ENCODE results near the gene UBE3C.
"Not testable (repeated sequence)": the region's sequence is repeated elsewhere in the genome, so short reads cannot be mapped to it uniquely, and the experiment has no call there.

Gene UBE3C

DNA sequence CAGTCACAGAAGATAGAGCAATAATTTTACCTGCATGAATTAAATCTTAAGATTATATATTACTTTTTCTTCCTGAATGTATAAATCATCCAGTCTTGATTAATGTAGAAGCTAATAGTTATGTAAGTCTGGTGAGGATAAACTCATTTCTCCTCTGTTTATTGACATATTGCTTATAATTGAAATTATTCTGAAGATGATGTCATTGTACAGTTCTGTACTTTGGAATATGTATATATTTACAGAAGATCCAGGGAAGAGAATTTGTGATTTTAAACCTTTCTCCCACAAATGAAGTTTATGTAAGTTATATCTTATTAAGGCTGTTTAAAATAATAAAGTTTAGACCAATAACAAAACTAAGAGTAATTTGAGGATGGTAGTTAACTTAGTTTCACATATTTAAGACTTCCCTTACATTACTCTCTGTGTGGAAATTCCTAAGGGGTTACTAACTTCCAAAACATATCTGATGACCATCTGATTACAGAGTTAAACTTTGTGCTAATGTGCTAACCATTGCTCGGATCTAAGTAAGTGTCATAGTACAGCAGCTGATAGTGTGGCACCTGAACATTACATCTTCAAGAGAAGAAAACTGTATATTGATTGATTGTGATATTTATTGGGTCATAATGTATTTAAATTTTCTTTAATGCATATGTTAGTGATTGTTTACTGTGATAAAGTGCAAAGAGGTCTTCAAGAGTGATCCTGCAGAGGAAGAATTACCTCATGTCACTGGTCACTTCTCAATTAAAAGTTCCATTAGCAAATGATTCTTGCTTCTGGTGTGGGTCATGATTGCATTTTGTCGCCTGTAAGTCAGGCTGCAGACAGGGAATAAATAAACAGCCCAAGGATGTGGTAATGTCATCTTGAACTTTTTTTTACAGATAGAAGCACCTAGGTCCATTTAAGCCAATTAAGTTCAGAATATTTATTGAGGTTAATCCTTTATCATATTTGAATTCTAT lies 96.9 kb downstream of the UBE3C start:
- DNase-seq (ENCODE audit: low spot score), result no peak

DNA sequence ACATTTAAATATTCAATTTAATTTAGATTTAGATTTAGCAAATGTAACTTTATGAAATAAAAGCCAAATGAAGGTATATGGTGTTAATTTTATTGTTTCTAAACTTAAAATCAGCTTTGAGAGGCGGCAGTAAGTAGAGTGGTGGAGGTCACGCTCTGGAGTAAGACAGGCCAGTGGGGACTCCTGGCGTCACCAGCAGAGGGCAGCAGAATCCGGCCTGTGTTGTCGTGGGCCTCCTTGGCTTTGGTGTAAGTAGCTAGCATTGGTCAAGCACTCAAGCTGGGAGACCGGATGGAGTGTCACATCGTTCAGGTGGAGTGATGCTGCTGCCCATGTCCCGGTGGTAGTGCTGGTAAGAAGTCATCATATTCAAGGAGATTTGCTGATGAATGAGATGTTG lies 99.4 kb downstream of the UBE3C start:
- DNase-seq (ENCODE audit: low spot score), result no peak

DNA sequence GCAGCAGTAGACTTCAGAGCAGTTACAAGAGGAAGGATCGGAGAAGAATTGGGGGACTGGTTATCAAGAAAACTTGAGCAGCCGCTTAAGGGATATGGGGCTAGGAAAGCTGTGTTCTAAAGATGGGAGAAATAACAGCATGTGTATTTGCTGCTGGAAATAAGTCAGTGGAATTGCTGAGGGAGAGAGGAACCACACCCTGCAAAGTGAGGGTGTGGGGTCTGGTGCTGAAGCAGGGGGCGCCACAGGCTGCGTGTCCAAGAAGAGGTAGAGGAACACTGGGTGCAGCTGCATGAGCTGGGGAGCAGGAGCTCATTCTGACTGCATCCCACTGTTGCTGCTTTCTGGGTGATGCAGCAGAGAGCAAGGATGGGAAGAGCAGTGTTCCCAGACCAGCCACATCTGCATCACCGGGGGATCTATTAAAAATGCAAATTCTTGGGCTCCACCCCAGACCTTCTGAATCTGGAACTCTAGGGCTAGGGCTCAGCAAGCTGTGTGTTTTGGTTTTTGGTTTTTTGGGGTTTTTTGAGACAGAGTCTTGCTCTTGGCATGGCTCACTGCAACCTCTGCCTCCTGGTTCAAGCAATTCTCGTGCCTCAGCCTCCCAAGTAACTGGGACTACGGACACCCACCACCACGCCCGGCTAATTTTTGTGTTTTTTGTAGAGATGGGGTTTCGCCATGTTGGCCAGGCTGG lies 101.0 kb downstream of the UBE3C start:
- DNase-seq (ENCODE audit: low spot score), result no peak

- DNase-seq (ENCODE audit: low spot score), result no peak
Measured at GRCh38 chr7:157241631-157242030, 102.9 kb downstream of the UBE3C start.

DNA sequence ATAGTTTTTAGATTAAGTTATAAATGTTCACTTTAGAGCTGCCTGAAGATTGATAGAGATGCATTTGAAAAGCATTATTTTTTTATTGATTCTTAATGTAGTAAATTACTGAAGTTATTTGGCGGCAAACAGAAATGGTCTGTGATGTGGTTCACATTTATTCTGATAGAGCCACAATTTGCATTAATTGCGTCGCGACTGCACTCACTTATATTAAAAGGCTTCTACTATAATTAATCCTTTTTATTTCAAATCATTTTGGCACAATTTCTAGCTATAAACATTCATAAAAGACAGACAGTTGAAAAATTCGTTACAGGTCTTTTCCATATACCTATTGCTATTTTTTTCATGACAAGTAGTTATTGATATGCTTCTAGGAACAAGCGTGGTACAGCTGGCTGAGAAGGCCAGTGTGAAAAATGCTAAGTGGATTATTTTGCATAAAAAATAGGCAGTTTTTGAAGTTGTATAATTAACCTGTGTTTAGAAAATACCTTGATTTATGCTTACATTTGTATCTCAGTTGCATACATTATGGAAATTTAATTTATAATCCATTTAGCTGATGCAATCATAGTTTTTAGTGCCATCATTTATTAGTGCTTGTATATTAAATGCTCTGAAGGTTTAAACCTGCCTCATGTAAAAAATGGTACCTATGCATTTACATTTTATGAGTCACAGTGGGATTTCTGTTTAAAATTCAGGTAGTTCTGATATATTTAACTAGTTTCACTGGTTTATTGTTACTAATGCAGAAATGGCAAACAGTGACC lies 106.0 kb downstream of the UBE3C start:
- DNase-seq (ENCODE audit: low spot score), result no peak

GRCh38 chr7:157246052-157246451 lies 107.3 kb downstream of the UBE3C start:
- no peak for DNase-seq (ENCODE audit: low spot score)

DNA sequence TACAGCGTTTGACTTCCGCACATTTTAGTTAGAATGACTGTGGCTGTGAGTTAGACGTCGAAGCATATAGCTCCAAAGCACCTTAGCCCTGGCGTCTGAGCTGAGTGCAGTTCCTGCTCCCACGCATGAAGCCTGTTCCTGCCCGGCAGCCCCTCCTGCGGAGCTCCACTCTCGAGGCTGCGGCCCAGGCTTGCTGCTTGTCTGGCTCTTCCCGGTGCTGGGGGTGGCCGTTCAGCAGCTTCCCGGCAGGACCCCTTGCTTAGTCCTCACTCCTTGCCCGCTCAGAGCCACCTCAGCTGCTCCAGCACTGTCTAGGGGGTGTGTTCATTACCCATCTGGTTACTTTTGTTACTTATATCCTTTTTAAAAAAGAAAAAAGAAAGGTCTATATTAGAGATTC lies 109.9 kb downstream of the UBE3C start:
- no peak for DNase-seq (ENCODE audit: low spot score)

DNA sequence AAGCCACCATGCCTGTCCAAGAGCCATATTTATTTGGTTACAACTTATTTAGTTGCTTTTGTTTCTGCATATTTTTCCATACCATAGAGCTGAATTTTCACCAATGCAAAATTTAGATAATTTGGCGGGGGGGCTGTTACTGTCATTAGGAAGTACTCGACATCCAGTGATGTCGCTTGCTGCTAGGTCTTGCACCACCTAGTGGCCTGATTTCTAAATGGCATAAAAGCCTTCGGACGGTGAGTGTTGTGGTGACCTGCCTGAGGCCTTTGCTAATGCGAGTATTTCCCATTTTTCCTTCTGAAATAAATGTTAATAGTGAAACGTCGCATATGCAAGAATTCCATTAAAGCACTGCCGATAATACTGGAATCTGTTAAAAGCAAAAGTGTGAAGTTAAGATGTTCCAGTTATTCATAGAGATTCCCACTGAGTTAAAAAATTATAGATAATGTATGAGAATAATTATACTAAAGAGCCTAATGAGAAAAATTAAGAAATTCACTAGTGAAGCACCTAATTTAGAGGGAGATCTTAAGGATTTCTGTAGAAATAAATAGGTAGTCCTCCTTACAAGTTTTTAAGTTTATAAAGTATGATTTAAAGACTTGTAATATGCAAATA lies 112.0 kb downstream of the UBE3C start:
- peak; percentile 37 for DNase-seq (ENCODE audit: low spot score)

GRCh38 chr7:157251817-157252216 lies 113.1 kb downstream of the UBE3C start:
- DNase-seq (ENCODE audit: low spot score), result not testable (repeated sequence)

GRCh38 chr7:157253850-157254249 lies 115.1 kb downstream of the UBE3C start:
- no peak for DNase-seq (ENCODE audit: low spot score)

GRCh38 chr7:157254781-157255180 lies 116.1 kb downstream of the UBE3C start:
- DNase-seq (ENCODE audit: low spot score), result not testable (repeated sequence)

DNA sequence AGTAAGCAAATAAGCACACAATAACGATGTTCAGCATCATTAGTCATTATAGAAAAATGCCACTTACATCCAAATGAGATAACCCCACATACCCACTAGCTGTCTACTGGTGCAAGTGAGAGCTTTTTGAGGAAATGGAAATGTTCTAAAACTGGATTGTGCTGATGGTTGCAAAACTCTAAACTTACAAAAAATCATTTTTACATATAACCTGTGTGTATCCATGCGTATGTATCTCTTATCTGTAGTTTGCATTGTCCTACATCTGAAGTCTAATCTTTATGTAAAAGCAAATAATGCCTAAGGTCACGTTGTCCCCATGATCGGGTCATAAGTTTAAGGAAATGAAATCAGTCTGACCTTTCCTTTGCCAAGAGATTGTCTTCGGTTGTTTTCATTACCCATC lies 116.5 kb downstream of the UBE3C start:
- no peak for DNase-seq (ENCODE audit: low spot score)

DNA sequence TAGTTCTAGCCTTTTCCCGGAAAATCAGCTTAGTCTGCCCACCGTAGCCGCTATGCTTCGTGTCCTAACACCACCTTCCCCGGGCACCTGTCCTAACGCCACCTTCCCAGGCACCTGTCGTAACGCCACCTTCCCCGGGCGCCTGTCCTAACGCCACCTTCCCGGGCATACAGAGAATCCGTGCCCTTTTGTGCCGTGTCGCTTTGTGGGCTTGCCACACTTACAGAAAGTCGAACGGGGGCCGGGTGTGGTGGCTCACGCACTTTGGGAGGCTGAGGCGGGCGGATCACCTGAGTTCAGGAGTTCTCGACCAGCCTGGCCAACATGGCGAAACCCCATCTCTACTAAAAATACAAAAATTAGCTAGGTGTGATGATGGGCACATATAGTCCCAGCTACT lies 124.4 kb downstream of the UBE3C start:
- no peak for DNase-seq (ENCODE audit: low spot score)

- no peak for DNase-seq (ENCODE audit: low spot score)
Measured at GRCh38 chr7:157265051-157265450, 126.3 kb downstream of the UBE3C start.

- no peak for DNase-seq (ENCODE audit: low spot score)
Measured at GRCh38 chr7:157266272-157266671, 127.5 kb downstream of the UBE3C start.

GRCh38 chr7:157267516-157267915 lies 128.8 kb downstream of the UBE3C start:
- DNase-seq (ENCODE audit: low spot score), result no peak

DNA sequence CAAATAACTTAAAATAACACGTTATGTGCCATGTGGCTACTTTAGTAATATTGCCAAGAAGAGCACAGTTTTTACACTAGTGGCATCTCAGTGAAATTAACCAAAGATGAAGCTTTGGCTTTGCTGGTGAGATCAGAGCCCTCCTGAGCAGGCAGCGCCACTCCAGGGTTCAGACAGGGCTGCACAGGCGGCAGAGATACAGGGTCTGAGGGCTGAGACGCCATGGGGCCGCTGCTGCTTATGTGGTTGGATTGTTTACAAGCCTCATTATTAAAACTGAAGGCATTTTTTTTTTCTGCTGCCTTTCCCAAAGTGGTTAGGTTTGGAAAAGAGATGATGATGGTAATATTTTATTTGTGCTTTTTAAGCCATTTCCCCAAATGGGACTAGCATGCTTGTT lies 129.2 kb downstream of the UBE3C start:
- DNase-seq (ENCODE audit: low spot score), result no peak

- DNase-seq (ENCODE audit: low spot score), result no peak
Measured at GRCh38 chr7:157268540-157268939, 129.8 kb downstream of the UBE3C start.

- no peak for DNase-seq (ENCODE audit: low spot score)
Measured at GRCh38 chr7:157269341-157270059, 130.8 kb downstream of the UBE3C start.

- DNase-seq (ENCODE audit: low spot score), result no peak
Measured at GRCh38 chr7:157270060-157270444, 131.3 kb downstream of the UBE3C start.

- no peak for DNase-seq (ENCODE audit: low spot score)
Measured at GRCh38 chr7:157271315-157271990, 132.7 kb downstream of the UBE3C start.

Data from LoVo (cell line).